RPMI7951 (cell line): ENCODE measurements around the gene SCFD1. TPM values are rescaled to one million over a fixed set of nuclear protein-coding genes. Genes with fewer than 3 reads are reported as not detected.

Experiments used
- DNase-seq: peaks from one replicate; pipeline ENCODE4 v3.0.0-alpha.2; 2012; ENCODE audit warnings: low read depth
- total RNA-seq: library from RNA; depleted of rRNA; stranded (reverse); fragments of >200 nt; shearing (Covaris generic); gene quantifications from 2 replicates; pipeline ENCODE4 v1.2.3, GENCODE V29; 2014; rRNA removed

SCFD1 gene
- total RNA-seq, 1 experiment from 2014 or later, result 90.2 TPM

DNA sequence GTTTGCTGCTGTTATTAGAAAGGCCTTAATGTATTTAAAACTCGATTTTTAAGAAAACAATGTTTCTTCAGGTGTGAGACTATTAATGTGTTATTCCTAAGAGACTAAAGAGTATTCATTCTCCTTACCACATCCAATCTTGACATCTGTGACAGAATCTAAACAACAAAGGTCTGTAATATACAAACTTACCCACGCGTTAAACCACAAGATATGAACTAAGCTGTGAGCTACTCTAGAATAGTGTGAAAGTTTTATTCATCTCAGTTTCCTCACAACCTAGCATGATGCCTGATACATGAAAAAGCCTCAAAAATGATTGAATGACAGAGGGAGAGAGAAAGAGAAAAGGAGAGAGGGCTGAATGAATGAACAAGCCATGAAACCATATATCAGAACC, 135.0 kb downstream of the SCFD1 start:
- DNase-seq, result no peak

DNA sequence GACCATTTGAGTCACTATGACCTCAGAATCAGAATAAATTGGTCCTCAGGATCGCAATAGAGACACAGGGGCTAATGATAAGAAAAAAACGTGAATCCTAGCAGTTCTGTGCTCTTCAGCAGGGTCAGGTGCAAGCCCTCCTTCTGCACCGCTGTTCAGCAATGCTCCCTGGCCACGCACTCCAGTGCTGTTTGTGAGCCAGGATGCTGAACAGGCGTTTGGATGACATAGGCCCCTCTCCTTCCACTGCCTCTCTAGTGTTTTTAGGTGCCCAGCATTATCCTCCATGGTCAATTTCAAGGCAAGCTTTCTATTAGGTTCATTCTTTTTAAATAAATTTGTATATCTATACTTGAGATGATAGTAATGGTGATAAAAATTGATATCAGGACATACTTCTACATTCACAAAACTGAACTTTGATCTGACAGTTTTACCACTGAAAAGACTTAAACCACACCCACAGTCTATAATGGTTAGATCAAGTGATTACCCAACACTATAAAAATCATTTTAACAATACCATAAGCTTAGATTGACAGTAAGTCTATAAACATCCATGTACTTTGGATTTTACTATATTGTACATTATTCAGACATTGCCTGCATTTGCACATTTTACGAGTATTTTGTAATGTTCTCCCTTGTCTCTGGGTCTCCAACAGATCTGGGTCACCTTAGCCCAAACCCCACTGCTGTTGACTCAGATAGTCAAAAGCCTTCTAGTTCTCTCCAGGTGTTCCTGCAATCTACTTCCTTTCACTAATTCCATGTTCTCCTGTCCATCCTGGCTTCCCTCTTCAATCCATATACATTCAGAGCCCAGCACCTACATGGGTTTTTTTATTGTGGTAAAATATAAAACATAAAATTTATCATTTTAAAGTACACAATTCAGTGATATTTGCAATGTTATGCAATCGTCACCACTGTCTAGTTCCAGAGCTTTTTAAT, 137.3 kb downstream of the SCFD1 start:
- DNase-seq, result no peak

DNA sequence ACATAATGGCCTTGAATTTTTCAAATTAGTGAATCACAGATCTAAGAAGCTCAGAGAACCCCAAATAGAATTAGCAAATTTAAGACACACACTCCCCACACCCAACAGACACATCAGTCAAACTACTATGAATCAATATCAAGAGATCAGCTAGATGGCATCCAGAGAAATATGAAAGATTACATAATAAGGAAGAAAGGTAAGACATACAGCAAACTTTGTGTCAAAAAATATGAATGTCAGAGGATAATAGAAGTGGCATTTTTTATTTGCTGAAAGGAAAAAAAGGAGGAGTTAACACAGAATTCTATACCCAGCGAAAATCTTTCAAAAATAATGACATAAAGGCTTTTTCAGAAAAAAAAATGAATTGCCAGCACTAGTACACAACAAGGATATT, 141.8 kb downstream of the SCFD1 start:
- DNase-seq, result no peak

DNA sequence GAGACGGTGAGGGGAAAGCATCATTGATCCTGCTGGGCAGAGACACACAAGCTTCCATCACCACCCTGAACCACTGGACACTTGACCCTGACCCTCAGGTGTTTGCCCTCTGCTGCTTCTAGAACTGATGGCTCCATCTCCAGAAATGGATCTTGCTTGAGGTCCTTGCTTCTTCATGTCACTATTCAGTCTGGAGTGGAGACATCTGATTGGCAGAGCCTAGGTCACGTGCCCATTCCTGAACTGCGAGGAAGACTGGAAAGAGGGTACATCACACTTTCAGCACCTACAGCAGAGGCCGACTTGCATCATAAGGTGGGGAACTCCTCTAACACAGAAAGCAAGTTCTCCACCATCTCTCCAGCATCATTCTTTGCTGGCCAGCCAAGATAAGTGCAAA, 145.5 kb downstream of the SCFD1 start:
- no peak for DNase-seq

DNA sequence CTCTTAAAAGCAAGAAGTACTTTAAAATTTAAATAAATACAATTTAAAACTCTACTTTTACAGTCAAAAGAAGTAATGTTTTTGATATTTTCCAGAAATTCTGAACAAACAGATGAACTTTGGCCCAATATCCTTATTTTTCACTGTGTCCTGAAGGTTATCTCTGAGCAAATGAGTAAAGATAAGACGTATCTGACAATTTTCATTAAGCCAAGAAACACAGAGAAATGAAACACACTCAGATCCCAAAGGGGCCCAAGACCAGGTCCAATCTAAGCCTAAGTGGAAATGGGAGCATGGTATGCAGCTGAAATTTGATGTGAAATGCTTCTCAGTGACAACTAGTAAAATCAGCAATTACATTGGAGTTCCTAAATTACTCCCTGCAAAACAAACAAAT, 146.7 kb downstream of the SCFD1 start:
- DNase-seq, result no peak

DNA sequence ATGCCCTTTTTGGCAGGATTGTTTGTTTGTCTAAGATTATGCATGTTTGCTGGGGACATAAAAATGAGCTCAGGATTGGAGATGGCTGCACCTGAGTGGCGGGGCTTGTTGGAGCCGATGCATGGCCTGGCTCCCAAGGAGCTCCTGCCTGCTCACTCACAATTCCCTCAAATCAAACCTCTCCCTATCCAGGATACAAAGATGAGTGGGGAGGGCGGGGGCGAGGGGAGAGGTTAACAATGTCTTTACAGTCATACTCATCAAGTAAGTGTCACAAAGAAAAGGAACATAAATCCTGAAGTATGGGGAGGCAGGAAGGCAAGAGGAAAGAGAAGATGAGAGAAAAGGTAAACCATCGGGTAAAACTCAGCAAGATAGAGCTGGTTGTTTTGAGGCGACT, 148.3 kb downstream of the SCFD1 start:
- no peak for DNase-seq

DNA sequence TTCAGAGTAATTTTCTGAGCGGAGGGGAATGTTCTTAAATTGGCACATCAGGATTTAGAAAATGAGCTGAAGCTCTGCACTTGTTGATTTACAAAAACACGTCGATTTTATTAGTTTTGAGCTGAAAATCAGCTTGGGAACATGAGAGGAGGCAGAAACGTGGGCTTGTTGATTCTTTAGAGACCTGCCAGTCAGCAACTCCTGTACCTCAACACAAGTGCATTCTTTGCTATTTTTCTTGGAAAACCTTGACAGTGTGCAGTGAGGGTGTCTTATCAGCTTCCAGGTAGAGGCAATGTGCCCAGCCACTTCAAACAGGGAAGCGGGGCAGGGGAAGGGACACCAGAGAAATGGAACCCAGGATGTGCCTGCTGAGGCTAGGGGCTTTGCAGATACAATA, 149.5 kb downstream of the SCFD1 start:
- DNase-seq, result no peak

DNA sequence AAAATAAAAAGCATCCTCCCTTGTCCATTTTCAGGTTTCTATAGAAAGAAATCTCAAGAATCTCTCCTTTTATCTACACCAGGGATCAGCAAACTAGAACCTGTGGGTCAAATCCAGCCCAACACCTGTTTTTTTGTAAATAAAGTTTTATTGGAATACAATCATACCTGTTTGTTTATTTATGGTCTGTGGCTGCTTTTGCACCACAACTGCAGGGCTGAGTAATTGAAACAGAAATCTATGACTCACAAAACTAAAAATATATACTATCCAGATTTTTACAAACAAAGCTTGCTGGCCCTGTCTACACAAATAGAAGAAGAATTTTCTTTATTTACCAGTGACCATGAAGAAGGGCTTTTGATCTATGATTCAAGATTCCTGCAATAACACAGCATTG, 157.1 kb downstream of the SCFD1 start:
- DNase-seq, result peak; percentile 9

Other genes starting within 250 kb of the SCFD1 start
- 29.1 and 39.8 TPM in 2 replicates for gene G2E3, start 63.2 kb upstream of the SCFD1 start, total RNA-seq